Glutamatergic neuron (in vitro differentiated cells): ENCODE measurements around the gene CDK3. TPM values are rescaled to one million over a fixed set of nuclear protein-coding genes. Genes with fewer than 3 reads are reported as not detected.
A peak's percentile ranks its signal among the peaks of the same experiment; 100 is the strongest.

ENCODE experiments used
- DNase-seq: peaks from one replicate; pipeline ENCODE4 v3.0.0; 2022
- H3K27ac Mint-ChIP-seq: one replicate; pipeline ENCODE4 v1.8.0; 2020; ENCODE audit warnings: mild to moderate bottlenecking, mixed read lengths, inconsistent platforms; ENCODE audit not compliant: unreplicated experiment
- H3K27me3 Mint-ChIP-seq: one replicate; pipeline ENCODE4 v1.8.0; 2020; ENCODE audit warnings: mild to moderate bottlenecking, moderate library complexity, mixed read lengths, inconsistent platforms; ENCODE audit not compliant: unreplicated experiment
- H3K36me3 Mint-ChIP-seq: one replicate; pipeline ENCODE4 v1.8.0; 2020; ENCODE audit warnings: mild to moderate bottlenecking, mixed read lengths, inconsistent platforms; ENCODE audit not compliant: unreplicated experiment
- H3K4me1 Mint-ChIP-seq: one replicate; pipeline ENCODE4 v1.8.0; 2020; ENCODE audit warnings: mild to moderate bottlenecking, low read depth, mixed read lengths, inconsistent platforms; ENCODE audit not compliant: unreplicated experiment
- H3K4me3 Mint-ChIP-seq: one replicate; pipeline ENCODE4 v1.8.0; 2020; ENCODE audit warnings: mild to moderate bottlenecking, mixed read lengths, inconsistent platforms; ENCODE audit not compliant: unreplicated experiment
- H3K9me3 Mint-ChIP-seq: one replicate; pipeline ENCODE4 v1.8.0; 2020; ENCODE audit warnings: mild to moderate bottlenecking, moderate library complexity, mixed read lengths, inconsistent platforms; ENCODE audit not compliant: unreplicated experiment
- CTCF ChIP-seq: fragments of 200-600 bp; sonication (generic); IDR thresholded peaks from one replicate; pipeline ENCODE4 v1.5.0; 2021; ENCODE audit not compliant: partially characterized antibody, unreplicated experiment
- total RNA-seq: library from RNA; stranded (reverse); fragmentation: NEBNext Ultra II Directional; extraction: Animal tissue kit (Norgen Biotek cat#: 25700); gene quantifications from one replicate; pipeline ENCODE4 v1.2.1, GENCODE V29; 2021; ENCODE audit not compliant: unreplicated experiment

The CDK3 gene
- total RNA-seq, 1 donor from 2014 or later, result 7.1 TPM

- Mint-ChIP-seq H3K27me3 (peaks cover 2% of the 10 kb centered on the region), H3K9me3 (peaks cover 5% of the 10 kb centered on the region), H3K36me3 (no peaks in the 10 kb centered on the region), H3K27ac (no peak overlapping the region), H3K4me1 (peaks cover 16% of the 10 kb centered on the region), H3K4me3 (peak overlapping the region; percentile 82)
- no peak for TF ChIP-seq CTCF
- DNase-seq, result no peak
These were observed 24.3 kb upstream of the CDK3 start for GRCh38 chr17:75976175-75976848.

- Mint-ChIP-seq H3K4me1 (peaks cover 16% of the 10 kb centered on the region), H3K27me3 (no peaks in the 10 kb centered on the region), H3K36me3 (no peaks in the 10 kb centered on the region), H3K9me3 (peaks cover 5% of the 10 kb centered on the region), H3K4me3 (peak within 1 kb of the TSS; percentile 98), H3K27ac (peak within 1 kb of the TSS; percentile 100)
- TF ChIP-seq CTCF, result peak; percentile 42
- DNase-seq, result peak; percentile 96
These were observed 21.5 kb upstream of the CDK3 start, which contains the start of the genes ACOX1 and TEN1 for GRCh38 chr17:75978938-75979704. Gene ACOX1 (minus strand): TSS chr17:75979166. CDS start chr17:75979073, 93 bp downstream. Gene TEN1 (plus strand): TSS chr17:75979240. CDS start chr17:75986193, 6,953 bp downstream.

GRCh38 chr17:75979705-75980187 lies 20.9 kb upstream of the CDK3 start:
- H3K27me3 Mint-ChIP-seq, result no peaks in the 10 kb centered on the region
- H3K36me3 Mint-ChIP-seq, result no peaks in the 10 kb centered on the region
- H3K27ac Mint-ChIP-seq, result peak overlapping the region; percentile 100
- peaks cover 5% of the 10 kb centered on the region for H3K9me3 Mint-ChIP-seq
- no peak for DNase-seq
- TF ChIP-seq CTCF, result no peak
- peaks cover 16% of the 10 kb centered on the region for H3K4me1 Mint-ChIP-seq
- H3K4me3 Mint-ChIP-seq, result peak overlapping the region; percentile 98

- Mint-ChIP-seq H3K27ac (peak overlapping the region; percentile 100), H3K4me1 (peaks cover 16% of the 10 kb centered on the region), H3K36me3 (no peaks in the 10 kb centered on the region), H3K9me3 (peaks cover 5% of the 10 kb centered on the region), H3K4me3 (peak overlapping the region; percentile 98), H3K27me3 (no peaks in the 10 kb centered on the region)
- no peak for DNase-seq
- TF ChIP-seq CTCF, result no peak
These were observed 20.3 kb upstream of the CDK3 start for GRCh38 chr17:75980188-75981018.
